ENCODE measurements around the gene SPARC. TPM values are rescaled to one million over a fixed set of nuclear protein-coding genes. Genes with fewer than 3 reads are reported as not detected.

The SPARC gene
- total and polyA plus RNA-seq, 8 donors, result 1,647 to 5,045 (median 2,169) TPM

GRCh38 chr5:151674626-151675610 lies 11.8 kb downstream of the SPARC start:
- TF ChIP-seq, protein P1, sequence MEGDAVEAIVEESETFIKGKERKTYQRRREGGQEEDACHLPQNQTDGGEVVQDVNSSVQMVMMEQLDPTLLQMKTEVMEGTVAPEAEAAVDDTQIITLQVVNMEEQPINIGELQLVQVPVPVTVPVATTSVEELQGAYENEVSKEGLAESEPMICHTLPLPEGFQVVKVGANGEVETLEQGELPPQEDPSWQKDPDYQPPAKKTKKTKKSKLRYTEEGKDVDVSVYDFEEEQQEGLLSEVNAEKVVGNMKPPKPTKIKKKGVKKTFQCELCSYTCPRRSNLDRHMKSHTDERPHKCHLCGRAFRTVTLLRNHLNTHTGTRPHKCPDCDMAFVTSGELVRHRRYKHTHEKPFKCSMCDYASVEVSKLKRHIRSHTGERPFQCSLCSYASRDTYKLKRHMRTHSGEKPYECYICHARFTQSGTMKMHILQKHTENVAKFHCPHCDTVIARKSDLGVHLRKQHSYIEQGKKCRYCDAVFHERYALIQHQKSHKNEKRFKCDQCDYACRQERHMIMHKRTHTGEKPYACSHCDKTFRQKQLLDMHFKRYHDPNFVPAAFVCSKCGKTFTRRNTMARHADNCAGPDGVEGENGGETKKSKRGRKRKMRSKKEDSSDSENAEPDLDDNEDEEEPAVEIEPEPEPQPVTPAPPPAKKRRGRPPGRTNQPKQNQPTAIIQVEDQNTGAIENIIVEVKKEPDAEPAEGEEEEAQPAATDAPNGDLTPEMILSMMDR (IDR thresholded peaks at IDR 0.05), result no peak
- Histone ChIP-seq H3K9me3 (no peaks in the 10 kb centered on the region), H3K27me3 (no peaks in the 10 kb centered on the region), H3K4me1 (peaks cover 66 to 96% of the 10 kb centered on the region in 2 donors), H3K4me3 (no peak overlapping the region), H3K27ac (peak overlapping the region; percentile 79 to 94), H3K36me3 (peaks cover 0 to 26% of the 10 kb centered on the region in 2 donors)
- intact Hi-C loops (cut with DNase I), result no loop called here
- DNase-seq (no peak), ATAC-seq (no peak)

GRCh38 chr5:151673421-151673820 lies 13.3 kb downstream of the SPARC start:
- ATAC-seq, result no peak
- intact Hi-C loops (cut with DNase I), result no loop called here
- Histone ChIP-seq H3K4me1 (peaks cover 53 to 91% of the 10 kb centered on the region in 2 donors), H3K36me3 (peaks cover 0 to 41% of the 10 kb centered on the region in 2 donors), H3K27me3 (no peaks in the 10 kb centered on the region), H3K4me3 (no peak overlapping the region), H3K9me3 (no peaks in the 10 kb centered on the region), H3K27ac (peak overlapping the region; percentile 66 to 81)
- TF ChIP-seq, protein P1 (IDR thresholded peaks at IDR 0.05), result no peak
- no peak for DNase-seq

DNA sequence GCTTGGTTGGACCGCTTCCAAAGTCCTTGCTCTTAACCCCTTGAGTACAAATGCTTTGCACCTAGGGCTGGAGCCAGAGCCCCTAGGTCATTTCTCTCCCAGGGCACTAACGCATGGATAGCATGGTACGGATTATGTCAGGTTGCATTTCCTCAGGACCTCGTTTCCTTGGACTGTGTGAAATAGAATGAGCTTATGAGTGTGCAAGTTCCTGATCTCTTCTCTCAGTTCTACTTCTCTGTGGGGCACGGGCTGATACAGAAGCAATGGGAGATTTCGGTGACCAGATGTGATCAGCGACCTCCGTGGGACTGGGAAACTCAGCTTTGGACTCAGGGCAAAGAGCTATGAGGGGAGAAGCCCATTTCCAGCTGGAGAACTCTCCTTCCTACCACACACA lies 14.2 kb downstream of the SPARC start:
- ATAC-seq (no peak), DNase-seq (no peak)
- peaks cover 0 to 50% of the 10 kb centered on the region in 2 donors for H3K36me3 ChIP-seq
- no peaks in the 10 kb centered on the region for H3K9me3 ChIP-seq
- TF ChIP-seq, protein P1 (IDR thresholded peaks at IDR 0.05), result no peak
- H3K27me3 ChIP-seq, result no peaks in the 10 kb centered on the region
- no peak overlapping the region for H3K4me3 ChIP-seq
- H3K27ac ChIP-seq, result peak overlapping the region; percentile 66 to 81
- intact Hi-C loops (cut with DNase I), result no loop called here
- H3K4me1 ChIP-seq, result peaks cover 48 to 84% of the 10 kb centered on the region in 2 donors

DNA sequence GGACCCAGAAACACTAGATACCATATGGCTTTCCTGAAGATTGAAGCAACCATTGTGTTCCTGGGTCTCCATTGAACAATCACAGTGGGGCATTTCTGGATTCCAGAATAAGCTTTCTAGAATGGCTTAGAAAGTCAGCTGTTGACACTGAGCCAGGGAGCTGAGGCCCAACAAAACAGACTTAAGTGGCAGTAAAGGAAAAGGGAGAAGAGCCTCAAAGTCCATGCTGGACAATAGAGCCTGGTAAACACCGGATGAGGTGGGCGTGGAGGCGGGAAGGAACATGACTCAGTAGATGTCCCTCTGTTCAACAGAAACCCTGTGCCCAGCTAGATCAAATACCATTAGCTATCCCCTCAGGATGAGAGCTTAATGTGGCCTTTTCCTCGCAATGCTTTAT lies 14.8 kb downstream of the SPARC start:
- Histone ChIP-seq H3K4me1 (peaks cover 43 to 79% of the 10 kb centered on the region in 2 donors), H3K27ac (peak overlapping the region; percentile 66 to 81), H3K9me3 (no peaks in the 10 kb centered on the region), H3K27me3 (no peaks in the 10 kb centered on the region), H3K36me3 (peaks cover 0 to 56% of the 10 kb centered on the region in 2 donors), H3K4me3 (no peak overlapping the region)
- TF ChIP-seq, protein P1 (IDR thresholded peaks at IDR 0.05), result no peak
- peak; percentile 44 for ATAC-seq
- no peak for DNase-seq
- intact Hi-C loops (cut with DNase I), result no loop called here

- H3K4me3 ChIP-seq, result no peak overlapping the region
- intact Hi-C loops (cut with DNase I), result no loop called here
- DNase-seq, result no peak
- no peaks in the 10 kb centered on the region for H3K27me3 ChIP-seq
- no peaks in the 10 kb centered on the region for H3K9me3 ChIP-seq
- peak; percentile 18 for ATAC-seq
- H3K4me1 ChIP-seq, result peaks cover 38 to 76% of the 10 kb centered on the region in 2 donors
- peaks cover 0 to 63% of the 10 kb centered on the region in 2 donors for H3K36me3 ChIP-seq
- H3K27ac ChIP-seq, result peak overlapping the region; percentile 66 to 81
- TF ChIP-seq, protein P1 (IDR thresholded peaks at IDR 0.05), result no peak
Measured at GRCh38 chr5:151670953-151671636, 15.6 kb downstream of the SPARC start.

Data from left lung (tissue), 10 donors.